ENCODE results near the gene PCDH1.
"Not testable (repeated sequence)": the region's sequence is repeated elsewhere in the genome, so short reads cannot be mapped to it uniquely, and the experiment has no call there.

Gene PCDH1

DNA sequence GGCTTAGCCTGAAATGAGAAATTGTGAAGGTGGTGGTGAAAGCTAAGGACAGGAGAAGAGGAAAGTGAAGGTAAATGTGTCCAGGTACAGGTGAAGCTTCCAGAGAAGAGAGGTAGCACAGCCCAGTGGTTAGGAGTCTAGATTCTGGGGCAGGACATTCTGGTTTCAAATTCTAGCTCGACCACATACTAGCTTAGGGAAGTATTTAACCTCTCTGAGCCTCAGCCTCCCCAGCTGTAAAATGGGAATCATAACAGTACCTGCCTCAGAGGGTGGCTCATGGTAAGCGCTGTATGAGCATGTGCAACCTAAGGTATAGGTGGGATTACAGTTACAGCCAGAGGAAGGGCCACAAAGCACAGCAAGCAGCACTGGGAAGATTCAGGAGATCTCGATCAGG is 55.2 kb downstream of the PCDH1 start:
- Histone ChIP-seq H4K20me1 (ENCODE audit: insufficient read depth, low read length, poor library complexity, severe bottlenecking) (no peaks in the 10 kb centered on the region), H3K9ac (ENCODE audit: low read depth, low read length, poor library complexity, severe bottlenecking) (no peak overlapping the region), H3K4me2 (ENCODE audit: low read depth, low read length, poor library complexity, severe bottlenecking) (no peak overlapping the region), H2AFZ (ENCODE audit: low read length) (no peak overlapping the region), H3K27me3 (ENCODE audit: insufficient read depth, low read length, poor library complexity, severe bottlenecking) (no peaks in the 10 kb centered on the region), H3K36me3 (ENCODE audit: insufficient read depth, low read length) (no peaks in the 10 kb centered on the region), H3K79me2 (ENCODE audit: insufficient read depth, low read length) (no peaks in the 10 kb centered on the region), H3K9me2 (replicated peaks; ENCODE audit: low read depth, low read length) (no peaks in the 10 kb centered on the region), H3F3A (ENCODE audit: low read depth) (no peaks in the 10 kb centered on the region), H3K4me3 (ENCODE audit: low read length, poor library complexity, severe bottlenecking) (no peak overlapping the region), H3K9me3 (ENCODE audit: insufficient read depth, low read depth, low read length) (no peaks in the 10 kb centered on the region), H3K4me1 (ENCODE audit: insufficient read depth, low read length, poor library complexity, severe bottlenecking) (no peaks in the 10 kb centered on the region)
- TF ChIP-seq, protein P1, sequence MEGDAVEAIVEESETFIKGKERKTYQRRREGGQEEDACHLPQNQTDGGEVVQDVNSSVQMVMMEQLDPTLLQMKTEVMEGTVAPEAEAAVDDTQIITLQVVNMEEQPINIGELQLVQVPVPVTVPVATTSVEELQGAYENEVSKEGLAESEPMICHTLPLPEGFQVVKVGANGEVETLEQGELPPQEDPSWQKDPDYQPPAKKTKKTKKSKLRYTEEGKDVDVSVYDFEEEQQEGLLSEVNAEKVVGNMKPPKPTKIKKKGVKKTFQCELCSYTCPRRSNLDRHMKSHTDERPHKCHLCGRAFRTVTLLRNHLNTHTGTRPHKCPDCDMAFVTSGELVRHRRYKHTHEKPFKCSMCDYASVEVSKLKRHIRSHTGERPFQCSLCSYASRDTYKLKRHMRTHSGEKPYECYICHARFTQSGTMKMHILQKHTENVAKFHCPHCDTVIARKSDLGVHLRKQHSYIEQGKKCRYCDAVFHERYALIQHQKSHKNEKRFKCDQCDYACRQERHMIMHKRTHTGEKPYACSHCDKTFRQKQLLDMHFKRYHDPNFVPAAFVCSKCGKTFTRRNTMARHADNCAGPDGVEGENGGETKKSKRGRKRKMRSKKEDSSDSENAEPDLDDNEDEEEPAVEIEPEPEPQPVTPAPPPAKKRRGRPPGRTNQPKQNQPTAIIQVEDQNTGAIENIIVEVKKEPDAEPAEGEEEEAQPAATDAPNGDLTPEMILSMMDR (conservative IDR thresholded peaks at IDR 0.05; ENCODE audit: low read length), result no peak
- TF ChIP-seq EZH2phosphoT487 (IDR thresholded peaks at IDR 0.05; ENCODE audit: borderline replicate concordance), result no peak

DNA sequence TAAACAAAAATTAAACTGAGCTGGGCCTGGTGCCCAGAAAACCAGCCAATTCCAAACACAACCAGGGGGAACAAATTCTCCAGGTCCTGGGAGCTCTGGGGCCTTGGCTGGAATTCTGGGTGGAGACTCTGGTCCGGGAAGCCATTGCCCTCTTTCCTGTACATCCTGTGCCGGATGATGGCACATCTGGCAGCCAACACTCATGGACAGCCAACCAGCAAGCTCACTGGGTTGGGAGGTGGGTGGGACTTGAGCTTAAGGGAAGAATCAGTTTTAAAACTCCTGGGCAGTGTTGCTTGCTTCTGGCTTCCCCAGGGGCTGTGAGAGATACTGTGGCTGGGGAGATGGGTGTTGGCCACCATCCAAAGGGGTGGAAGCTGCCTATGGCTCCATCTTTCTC is 56.1 kb downstream of the PCDH1 start:
- Histone ChIP-seq H3K4me3 (ENCODE audit: low read length, poor library complexity, severe bottlenecking) (no peak overlapping the region), H2AFZ (ENCODE audit: low read length) (no peak overlapping the region), H3F3A (ENCODE audit: low read depth) (no peaks in the 10 kb centered on the region), H3K79me2 (ENCODE audit: insufficient read depth, low read length) (no peaks in the 10 kb centered on the region), H3K9me3 (ENCODE audit: insufficient read depth, low read depth, low read length) (no peaks in the 10 kb centered on the region), H4K20me1 (ENCODE audit: insufficient read depth, low read length, poor library complexity, severe bottlenecking) (no peaks in the 10 kb centered on the region), H3K9ac (ENCODE audit: low read depth, low read length, poor library complexity, severe bottlenecking) (no peak overlapping the region), H3K4me1 (ENCODE audit: insufficient read depth, low read length, poor library complexity, severe bottlenecking) (no peaks in the 10 kb centered on the region), H3K36me3 (ENCODE audit: insufficient read depth, low read length) (no peaks in the 10 kb centered on the region), H3K27me3 (ENCODE audit: insufficient read depth, low read length, poor library complexity, severe bottlenecking) (no peaks in the 10 kb centered on the region), H3K9me2 (replicated peaks; ENCODE audit: low read depth, low read length) (no peaks in the 10 kb centered on the region), H3K4me2 (ENCODE audit: low read depth, low read length, poor library complexity, severe bottlenecking) (no peak overlapping the region)
- no peak for TF ChIP-seq EZH2phosphoT487 (IDR thresholded peaks at IDR 0.05; ENCODE audit: borderline replicate concordance)

DNA sequence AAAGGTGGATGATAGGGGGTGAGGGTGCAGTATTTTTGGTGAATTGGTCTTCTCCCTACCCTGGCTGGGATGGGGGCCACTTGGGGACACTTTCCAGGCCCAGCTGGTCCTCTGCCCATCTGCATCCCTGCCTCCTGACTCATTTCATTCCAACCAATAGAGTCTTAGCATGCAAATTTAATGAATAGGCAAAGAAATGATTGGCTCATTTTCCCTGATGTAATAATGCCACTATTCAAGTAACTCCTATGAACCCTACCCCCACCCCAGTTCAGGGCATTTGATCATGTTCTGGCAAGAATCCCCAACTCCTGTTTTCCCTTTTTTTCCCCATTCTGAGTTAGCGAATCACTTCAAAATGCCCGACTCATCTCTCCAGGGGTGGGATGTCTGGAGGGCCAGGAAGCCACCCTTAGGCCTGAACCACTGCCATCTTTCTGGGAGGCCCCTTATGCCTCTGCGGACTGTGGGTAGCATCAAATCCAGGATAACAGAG is 56.7 kb downstream of the PCDH1 start:
- H4K20me1 ChIP-seq (ENCODE audit: insufficient read depth, low read length, poor library complexity, severe bottlenecking), result no peaks in the 10 kb centered on the region
- H3K9me3 ChIP-seq (ENCODE audit: insufficient read depth, low read depth, low read length), result no peaks in the 10 kb centered on the region
- H3K36me3 ChIP-seq (ENCODE audit: insufficient read depth, low read length), result no peaks in the 10 kb centered on the region
- H3K27me3 ChIP-seq (ENCODE audit: insufficient read depth, low read length, poor library complexity, severe bottlenecking), result no peaks in the 10 kb centered on the region
- H2AFZ ChIP-seq (ENCODE audit: low read length), result no peak overlapping the region
- no peak overlapping the region for H3K4me3 ChIP-seq (ENCODE audit: low read length, poor library complexity, severe bottlenecking)
- no peak overlapping the region for H3K9ac ChIP-seq (ENCODE audit: low read depth, low read length, poor library complexity, severe bottlenecking)
- H3K79me2 ChIP-seq (ENCODE audit: insufficient read depth, low read length), result no peaks in the 10 kb centered on the region
- no peak for TF ChIP-seq EZH2phosphoT487 (IDR thresholded peaks at IDR 0.05; ENCODE audit: borderline replicate concordance)
- TF ChIP-seq, protein P1 (conservative IDR thresholded peaks at IDR 0.05; ENCODE audit: low read length), result no peak
- H3K4me2 ChIP-seq (ENCODE audit: low read depth, low read length, poor library complexity, severe bottlenecking), result no peak overlapping the region
- no peaks in the 10 kb centered on the region for H3K9me2 ChIP-seq (replicated peaks; ENCODE audit: low read depth, low read length)
- no peaks in the 10 kb centered on the region for H3F3A ChIP-seq (ENCODE audit: low read depth)
- no peaks in the 10 kb centered on the region for H3K4me1 ChIP-seq (ENCODE audit: insufficient read depth, low read length, poor library complexity, severe bottlenecking)

DNA sequence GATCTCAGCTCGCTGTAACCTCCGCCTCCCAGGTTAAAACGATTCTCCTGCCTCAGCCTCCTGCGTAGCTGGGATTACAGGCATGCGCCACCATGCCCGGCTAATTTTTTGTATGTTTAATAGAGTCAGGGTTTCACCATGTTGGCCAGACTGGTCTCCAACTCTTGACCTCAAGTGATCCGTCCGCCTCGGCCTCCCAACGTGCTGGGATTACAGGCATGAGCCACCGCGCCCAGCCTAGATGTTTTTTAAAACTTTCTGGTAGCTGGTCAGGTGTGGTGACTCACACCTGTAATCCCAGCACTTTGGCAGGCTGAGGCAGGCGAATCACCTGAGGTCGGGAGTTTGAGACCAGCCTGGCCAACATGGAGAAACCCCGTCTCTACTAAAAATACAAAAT is 57.5 kb downstream of the PCDH1 start:
- H3K27me3 ChIP-seq (ENCODE audit: insufficient read depth, low read length, poor library complexity, severe bottlenecking); H3K9me2 ChIP-seq (replicated peaks; ENCODE audit: low read depth, low read length); H3K4me1 ChIP-seq (ENCODE audit: insufficient read depth, low read length, poor library complexity, severe bottlenecking); H3K36me3 ChIP-seq (ENCODE audit: insufficient read depth, low read length); H2AFZ ChIP-seq (ENCODE audit: low read length); H3K79me2 ChIP-seq (ENCODE audit: insufficient read depth, low read length); H3K9me3 ChIP-seq (ENCODE audit: insufficient read depth, low read depth, low read length); H3F3A ChIP-seq (ENCODE audit: low read depth); H4K20me1 ChIP-seq (ENCODE audit: insufficient read depth, low read length, poor library complexity, severe bottlenecking); H3K4me2 ChIP-seq (ENCODE audit: low read depth, low read length, poor library complexity, severe bottlenecking); H3K9ac ChIP-seq (ENCODE audit: low read depth, low read length, poor library complexity, severe bottlenecking); H3K4me3 ChIP-seq (ENCODE audit: low read length, poor library complexity, severe bottlenecking): not testable (repeated sequence)
